Activated naive CD8-positive, alpha-beta T cell treated with anti-CD3 and anti-CD28 coated beads, Interleukin-2, amount 50 U/mL, for 16 hours (primary cell): ENCODE results near the gene ZNF285.
"Not testable (repeated sequence)": the region's sequence is repeated elsewhere in the genome, so short reads cannot be mapped to it uniquely, and the experiment has no call there.

Source experiments
- DNase-seq: peaks from one replicate; pipeline ENCODE4 v3.0.0-alpha.2; 2020; ENCODE audit warnings: low read depth, low spot score

Gene ZNF285

DNA sequence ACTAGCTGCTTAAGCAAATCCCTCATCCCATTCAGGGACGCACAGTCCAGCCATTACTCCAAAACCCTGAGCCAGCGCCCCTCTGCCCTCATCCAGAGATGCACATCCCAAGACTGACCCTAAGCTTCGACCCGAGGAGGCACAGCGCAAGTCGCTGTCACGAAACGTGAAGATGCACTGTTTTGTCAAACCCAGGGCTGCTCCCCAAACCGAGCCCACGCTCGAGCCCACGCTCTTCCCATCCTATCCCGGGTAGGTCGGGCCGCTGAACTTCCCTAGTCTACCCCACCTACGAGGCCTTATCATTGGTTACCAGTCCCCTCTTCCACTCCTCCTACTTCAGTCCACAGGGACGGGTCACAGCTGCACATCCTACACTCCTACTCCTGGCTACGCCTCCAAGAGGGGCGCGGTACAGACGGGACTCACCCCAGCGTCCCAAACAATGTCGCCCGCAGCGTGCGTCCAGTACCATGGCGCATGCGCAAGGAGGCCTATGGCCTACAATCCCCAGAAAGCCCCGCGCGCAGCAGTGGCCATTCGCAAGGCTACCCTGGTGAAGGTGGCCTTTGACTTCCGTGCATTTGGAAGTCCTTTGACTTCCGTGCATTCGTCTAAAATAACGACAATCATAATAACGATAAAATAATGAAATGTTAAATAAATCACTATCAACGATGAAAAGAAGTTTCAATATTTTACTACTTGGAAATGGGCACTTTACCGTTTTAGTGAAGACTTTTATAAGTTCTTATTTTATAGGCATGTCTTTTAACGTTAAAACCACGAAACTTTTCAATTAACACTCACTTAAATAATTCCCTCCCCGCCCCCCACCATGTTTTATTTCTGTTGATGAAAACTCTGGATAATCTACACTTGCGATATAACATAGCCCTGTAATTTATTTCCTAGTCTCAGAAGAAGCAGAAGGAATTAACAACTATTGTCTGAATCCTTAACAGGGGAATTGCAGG, at the start of gene ZNF285:
Gene ZNF285, minus strand, starts transcription at position 470 of the 977 bp plus-strand sequence. CDS start 4,395 bp downstream, outside the sequence.
- peak; percentile 73 for DNase-seq

DNA sequence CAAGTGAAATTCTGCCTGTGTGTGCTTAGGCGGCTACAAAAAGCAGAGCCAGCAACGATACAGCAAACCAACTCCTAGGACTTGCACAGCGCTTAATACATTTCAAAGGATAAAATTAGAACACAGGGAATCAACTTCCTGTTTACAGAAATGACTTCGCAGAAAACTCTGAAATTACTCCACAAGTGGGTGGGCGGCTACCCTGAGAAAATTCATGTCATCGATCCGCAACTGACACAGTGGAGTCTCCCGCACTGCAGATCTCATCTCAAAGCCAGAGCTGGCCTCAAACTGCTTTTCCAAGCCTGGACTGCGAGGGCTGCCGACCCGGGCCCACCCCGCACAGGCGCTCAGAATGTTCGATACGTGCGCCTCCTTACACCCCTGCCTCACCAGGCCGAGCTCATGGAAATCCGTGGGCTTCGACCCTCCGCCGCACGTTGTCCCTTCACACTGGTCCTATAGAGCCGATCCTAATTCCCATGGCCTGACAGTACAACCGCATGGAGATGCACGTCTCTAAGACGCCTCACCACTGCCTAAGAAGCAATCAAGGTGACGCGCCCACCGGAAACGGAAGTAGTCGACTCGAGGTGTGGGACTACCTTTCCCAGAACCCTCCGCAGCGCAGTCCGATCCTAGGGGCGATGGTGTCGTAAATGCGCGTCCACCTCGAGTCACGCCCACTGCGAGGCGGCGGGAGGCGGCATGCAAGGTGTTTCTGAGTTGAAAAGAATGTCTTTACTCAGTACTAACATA, 46.7 kb upstream of the ZNF285 start, which contains the start of gene ZNF229:
Gene ZNF229, minus strand, starts transcription at position 557 of the 759 bp plus-strand sequence. CDS start 5,625 bp downstream, outside the sequence.
- peak; percentile 67 for DNase-seq

DNA sequence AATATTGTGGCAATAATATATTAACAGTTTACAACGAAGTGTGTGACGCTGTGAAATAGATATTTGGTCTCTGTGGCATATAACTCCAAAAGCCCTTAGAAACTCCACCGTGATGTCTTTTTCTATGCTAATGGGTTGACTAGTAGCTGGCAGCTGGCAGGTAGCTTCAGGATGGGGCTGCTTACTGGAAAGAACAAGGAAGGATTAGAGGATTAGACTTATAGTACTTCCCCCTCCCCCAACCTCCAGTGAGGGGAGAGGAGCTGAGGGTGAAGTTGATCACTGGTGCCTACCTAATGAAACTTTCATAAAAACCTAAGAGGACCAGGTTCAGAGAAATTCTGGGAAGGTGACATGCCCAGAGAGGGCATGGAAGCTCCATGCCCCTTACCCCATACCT, 37.0 kb upstream of the ZNF285 start:
- DNase-seq: no peak

DNA sequence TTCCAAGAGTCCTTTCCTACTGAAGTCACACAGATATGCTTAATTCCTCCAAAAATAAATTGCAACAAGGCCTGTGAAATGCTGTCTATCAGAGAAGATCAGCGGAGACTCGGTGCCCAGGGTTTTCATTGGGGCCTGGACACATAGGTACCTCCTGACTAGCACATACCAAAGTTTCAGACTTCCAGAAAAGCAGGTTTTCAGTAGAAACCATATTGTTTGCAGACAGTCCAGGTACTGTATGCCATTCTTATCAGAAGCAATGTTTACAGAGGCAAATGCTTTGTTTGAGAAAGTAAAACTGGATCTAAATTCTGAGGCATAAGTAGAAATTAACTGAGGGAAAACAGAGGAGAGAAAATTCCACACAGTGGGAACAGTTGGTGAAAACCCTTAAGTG, 34.0 kb upstream of the ZNF285 start:
- no peak for DNase-seq

DNA sequence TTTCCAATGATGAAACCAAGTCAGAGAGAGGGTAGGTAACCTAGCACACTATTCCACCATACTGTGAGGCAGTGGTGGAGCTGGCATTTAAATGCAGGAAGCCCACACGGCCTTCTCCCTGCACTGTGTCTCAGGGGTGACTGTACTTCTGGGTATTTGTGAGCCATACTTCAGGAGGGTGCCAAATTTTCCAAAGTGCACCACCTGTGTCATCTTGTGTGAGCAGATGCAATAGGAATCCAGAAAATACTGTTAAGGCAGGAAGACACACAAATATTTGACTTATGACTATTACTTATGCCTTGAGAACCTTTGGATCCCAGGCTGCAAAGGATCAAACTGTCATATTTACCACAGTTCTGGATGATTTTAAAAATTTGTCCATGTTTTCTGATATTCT, 29.5 kb upstream of the ZNF285 start:
- no peak for DNase-seq

DNA sequence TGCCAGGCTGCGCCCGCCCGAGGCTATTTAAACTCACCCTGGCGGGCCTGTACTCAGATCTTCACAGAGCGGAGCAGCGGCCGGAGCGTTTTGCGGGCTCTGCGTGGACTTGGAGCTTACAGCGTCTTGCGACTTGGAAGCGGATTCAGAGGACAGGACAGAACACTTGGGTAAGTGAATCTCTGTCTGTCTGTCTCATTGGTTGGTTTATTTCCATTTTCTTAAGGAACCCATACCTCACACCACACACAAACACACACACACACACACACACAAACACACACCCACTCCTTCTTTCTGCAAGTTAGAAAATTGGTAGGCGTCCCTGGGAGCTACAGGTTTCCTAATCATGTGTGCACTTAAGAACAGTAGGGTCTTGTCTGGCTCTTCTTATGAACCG, 14.1 kb upstream of the ZNF285 start:
- not testable (repeated sequence) for DNase-seq

DNA sequence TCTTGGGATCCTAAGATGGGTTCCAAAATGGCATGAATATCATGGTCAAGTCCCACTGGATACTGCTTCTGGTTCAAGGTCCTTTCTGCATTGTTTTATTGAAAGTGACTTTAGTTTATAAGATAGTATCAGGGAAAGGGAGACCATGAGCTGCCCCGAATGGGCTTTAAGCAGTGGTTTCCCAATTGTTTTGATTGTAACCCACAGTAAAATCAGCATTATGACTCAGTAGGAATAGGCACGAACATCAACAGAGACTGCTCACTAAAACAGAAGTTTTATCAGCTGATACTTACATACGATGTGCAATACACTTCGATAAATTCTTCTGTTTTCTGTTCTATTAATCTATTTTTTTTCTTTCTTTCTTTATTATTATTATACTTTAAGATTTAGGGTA, 12.1 kb downstream of the ZNF285 start:
- not testable (repeated sequence) for DNase-seq

DNA sequence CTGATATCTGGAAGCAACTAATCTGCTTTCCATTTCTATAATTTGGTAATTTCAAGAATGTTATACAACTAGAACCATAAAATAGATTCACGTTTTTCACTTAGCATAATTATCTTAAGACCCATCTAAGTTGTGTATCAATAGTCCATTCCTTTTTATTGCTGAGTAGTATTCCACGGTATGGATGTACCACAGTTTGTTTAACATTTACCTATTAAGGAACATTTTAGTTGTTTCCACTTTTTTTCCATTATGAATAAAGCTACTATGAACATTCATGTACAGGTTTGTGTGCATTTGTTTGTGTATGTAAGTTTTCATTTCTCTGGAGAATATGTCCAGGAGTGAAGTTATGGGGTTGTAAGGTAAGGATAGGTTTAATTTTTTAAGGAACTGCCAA, 26.6 kb downstream of the ZNF285 start:
- DNase-seq: no peak

DNA sequence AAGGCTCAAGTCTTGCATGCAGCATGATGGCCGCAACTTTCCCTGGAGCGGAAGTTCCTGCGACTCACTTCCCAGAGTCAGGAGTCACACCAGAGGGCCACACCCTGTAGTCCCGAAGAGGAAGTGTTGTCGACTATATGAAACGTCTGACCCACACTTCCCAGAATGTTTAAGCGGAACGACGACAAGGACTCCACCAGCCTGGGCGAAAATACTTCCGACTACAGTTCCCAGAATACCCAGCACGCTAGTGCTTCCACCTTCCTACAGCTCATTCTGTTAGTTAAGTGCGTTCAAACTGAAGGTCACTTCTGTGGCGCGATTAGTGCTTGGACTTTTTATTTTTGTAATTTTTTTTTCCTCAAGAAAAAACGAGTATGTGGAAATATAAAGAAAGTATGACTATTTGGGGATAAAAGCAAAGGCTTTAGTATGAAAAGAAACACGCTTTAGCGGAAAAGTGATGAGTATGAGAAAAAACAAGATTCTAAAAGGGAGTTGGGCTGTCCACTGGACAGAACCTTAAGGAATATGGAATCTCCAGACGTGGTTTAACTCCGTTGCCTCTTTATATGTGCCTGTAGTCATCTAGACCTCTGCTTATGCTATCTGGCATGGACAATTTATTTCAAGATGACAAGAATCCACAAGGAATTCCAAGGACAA, 29.5 kb downstream of the ZNF285 start:
- no peak for DNase-seq

DNA sequence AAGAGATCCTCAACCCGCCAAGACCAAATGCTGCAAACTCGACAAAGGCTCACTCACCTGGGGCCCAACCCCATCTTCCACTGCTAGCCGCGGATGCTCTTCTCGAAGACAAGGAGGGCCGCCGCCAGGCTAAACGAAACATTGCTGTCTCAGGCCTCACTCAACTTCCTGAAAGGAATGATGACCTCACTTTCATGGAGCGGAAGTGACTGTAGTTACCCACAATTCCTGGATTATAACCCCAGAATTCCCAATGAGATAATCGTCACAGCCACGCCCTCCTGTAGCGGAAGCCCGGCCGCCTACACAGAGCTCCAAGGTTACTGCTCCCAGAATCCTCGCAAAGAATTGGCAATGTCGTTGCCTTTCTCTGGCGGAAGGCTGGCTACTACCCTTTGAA, 34.4 kb downstream of the ZNF285 start:
- no peak for DNase-seq

DNA sequence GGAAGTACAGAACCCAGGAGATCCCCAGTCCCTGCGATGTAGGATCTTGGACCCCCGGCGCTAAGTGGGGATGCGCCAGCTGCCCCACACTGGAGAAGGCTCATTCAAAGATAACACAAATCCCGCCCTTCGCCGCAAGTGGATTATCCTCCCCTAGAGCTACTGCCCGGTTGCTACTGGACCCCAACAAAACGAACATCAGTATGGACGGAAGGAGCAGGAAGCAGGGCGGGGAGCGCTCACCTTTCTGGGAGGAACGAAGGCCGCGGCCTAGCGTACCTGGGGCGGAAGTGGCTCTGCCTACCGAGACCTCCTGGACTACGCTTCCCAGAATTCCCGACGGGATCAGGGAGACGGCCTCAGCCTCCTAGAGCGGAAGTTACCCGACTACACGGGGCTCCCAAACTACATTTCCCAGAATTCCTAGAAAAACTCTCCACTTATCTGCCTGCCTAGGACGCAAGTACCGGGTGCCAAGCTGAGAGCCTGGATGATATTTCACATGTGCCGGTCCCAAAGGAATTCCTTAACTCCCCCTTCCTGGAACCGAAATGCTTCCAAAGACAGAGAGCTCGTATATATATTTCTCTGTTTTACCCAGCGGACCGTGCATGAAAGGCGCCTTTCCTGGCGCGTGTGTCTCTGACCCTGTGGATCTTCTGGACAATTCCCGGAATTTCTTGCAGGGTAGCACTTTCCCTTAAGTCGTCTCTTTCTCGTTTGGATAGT, 44.9 kb downstream of the ZNF285 start, which contains the start of gene ZNF112:
Gene ZNF112, minus strand, starts transcription at position 298 of the 729 bp plus-strand sequence. CDS start 16,141 bp downstream, outside the sequence.
- DNase-seq: no peak

DNA sequence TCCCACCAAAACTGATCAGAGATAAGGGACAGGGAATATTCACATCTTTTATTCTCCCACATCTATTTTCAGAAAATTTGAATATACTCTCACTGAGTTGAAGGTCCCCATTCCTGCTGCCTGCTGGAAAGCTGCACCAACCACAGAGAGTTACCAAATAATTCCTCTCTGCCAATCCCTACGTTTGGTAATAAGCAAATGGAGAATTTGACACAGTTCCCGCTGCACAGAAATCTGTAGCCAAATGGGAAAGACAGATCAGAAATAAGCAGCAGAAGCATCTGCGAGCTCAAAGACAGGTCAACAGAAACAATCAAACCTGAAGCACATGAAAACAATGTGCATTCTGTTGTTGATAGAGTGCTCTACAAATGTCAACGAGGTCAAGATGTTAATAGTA, 54.9 kb downstream of the ZNF285 start:
- no peak for DNase-seq

DNA sequence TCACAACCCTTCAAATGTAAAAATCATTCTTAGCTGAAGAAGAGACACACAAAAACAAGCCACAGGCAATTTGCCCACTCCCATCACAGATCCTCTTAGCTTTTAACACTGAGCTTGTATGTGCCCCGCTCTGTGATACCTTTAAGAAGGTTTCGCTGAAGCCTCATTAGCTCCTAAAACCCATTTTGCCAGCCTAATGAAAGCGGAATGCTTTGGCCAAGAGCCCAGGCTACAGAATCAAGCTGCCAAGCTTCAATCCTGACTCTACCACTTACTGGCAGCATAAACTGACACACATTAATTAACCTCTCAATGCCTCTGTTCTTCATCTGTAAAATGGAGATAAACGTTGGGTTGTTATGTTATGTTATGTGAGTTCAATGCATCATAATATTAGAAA, 55.4 kb downstream of the ZNF285 start:
- DNase-seq: no peak

DNA sequence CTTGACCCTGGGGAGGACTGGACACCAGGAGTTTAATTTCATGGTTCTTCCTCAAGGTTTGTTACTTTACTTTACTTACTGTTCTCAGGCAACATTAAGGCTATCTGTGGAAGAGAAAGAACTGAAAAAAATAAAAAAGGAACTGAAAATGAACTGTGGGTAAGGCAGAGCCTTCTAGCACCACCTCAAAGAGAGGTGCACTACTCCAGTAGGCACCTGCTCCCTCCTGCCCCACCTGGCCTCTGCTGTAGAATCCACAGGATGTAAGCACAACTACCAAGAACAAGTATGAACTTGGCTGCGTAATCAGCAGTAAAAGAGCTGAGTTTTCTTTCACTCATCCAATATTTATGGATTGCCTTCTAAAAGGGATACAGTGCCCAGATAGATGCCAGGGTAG, 57.2 kb downstream of the ZNF285 start:
- DNase-seq: no peak

DNA sequence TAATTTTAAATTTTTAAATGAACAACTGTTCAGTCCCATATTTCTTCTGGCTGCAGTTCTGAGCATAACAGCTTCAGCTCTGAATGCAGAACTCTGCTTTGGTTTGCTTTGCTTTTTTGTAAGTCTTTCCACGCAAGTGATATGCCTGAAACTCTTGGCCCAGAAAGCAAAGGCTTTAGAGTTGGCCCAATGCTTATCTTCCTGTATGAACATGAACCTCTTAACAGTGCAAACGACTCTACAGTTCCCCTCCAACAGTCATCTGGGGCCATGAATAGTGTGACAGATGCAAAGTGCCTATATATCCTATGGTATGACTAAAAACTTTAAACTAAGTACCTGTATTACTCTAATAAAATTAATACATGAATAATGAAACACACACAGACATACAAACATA, 59.6 kb downstream of the ZNF285 start:
- no peak for DNase-seq

DNA sequence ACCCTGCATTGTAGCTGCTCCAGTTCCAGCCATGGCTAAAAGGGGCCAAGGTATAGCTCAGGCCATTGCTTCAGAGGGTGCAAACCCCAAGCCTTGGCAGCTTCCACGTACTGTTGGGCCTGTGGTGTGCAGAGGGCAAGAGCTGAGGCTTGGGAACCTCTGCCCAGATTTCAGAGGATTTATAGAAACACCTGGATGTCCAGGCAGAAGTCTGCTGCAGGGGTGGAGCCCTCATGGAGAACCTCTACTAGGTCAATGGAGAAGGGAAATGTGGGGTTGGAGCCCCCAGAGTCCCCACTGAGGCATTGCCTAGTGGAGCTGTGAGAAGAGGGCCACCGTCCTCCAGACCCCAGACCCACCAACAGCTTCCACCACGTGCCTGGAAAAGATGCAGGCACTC, 66.8 kb downstream of the ZNF285 start:
- not testable (repeated sequence) for DNase-seq
